T1000 (cell line): ENCODE measurements around the gene RHBG.
"Not testable (repeated sequence)": the region's sequence is repeated elsewhere in the genome, so short reads cannot be mapped to it uniquely, and the experiment has no call there.

Experiments
- DNase-seq: peaks from one replicate; lab custom pipeline; 2025; ENCODE audit warnings: mixed read lengths; lab: John Stamatoyannopoulos, UW

RHBG gene

GRCh38 chr1:156368889-156369684 lies at the start of gene RHBG:
TSS of gene RHBG (plus strand) at chr1:156369211. CDS start at chr1:156369250, 39 bp downstream.
- no peak for DNase-seq

GRCh38 chr1:156319664-156320063 lies 49.3 kb upstream of the RHBG start:
- no peak for DNase-seq

- DNase-seq, result no peak
Observed at GRCh38 chr1:156320560-156320959, 48.5 kb upstream of the RHBG start.

GRCh38 chr1:156323179-156323578 lies 45.8 kb upstream of the RHBG start:
- not testable (repeated sequence) for DNase-seq

- DNase-seq, result no peak
Observed at GRCh38 chr1:156336242-156336641, 32.8 kb upstream of the RHBG start.

- no peak for DNase-seq
Observed at GRCh38 chr1:156337052-156337887, 31.7 kb upstream of the RHBG start.

- no peak for DNase-seq
Observed at GRCh38 chr1:156337888-156338179, 31.2 kb upstream of the RHBG start.

GRCh38 chr1:156338180-156338976 lies 30.6 kb upstream of the RHBG start, which contains the start of the genes CCT3 and TSACC:
TSS of gene CCT3 (minus strand) at chr1:156338292. CDS start at chr1:156338184, 108 bp downstream.
TSS of gene TSACC (plus strand) at chr1:156338526. CDS start at chr1:156339758, 1,232 bp downstream.
- DNase-seq, result peak; percentile 98

- DNase-seq, result no peak
Observed at GRCh38 chr1:156342166-156342955, 26.6 kb upstream of the RHBG start.

GRCh38 chr1:156344409-156344808 lies 24.6 kb upstream of the RHBG start:
- DNase-seq, result no peak

GRCh38 chr1:156346035-156346434 lies 23.0 kb upstream of the RHBG start:
- not testable (repeated sequence) for DNase-seq

- no peak for DNase-seq
Observed at GRCh38 chr1:156346636-156347035, 22.4 kb upstream of the RHBG start.

GRCh38 chr1:156347331-156347730 lies 21.7 kb upstream of the RHBG start:
- DNase-seq, result no peak

- not testable (repeated sequence) for DNase-seq
Observed at GRCh38 chr1:156352481-156352880, 16.5 kb upstream of the RHBG start.

GRCh38 chr1:156356262-156356874 lies 12.6 kb upstream of the RHBG start:
- DNase-seq, result no peak

GRCh38 chr1:156356875-156357534 lies 12.0 kb upstream of the RHBG start:
- DNase-seq, result no peak

- no peak for DNase-seq
Observed at GRCh38 chr1:156357977-156358376, 11.0 kb upstream of the RHBG start.

- no peak for DNase-seq
Observed at GRCh38 chr1:156358641-156359040, 10.4 kb upstream of the RHBG start.

GRCh38 chr1:156359249-156359648 lies 9.8 kb upstream of the RHBG start:
- DNase-seq, result no peak

- no peak for DNase-seq
Observed at GRCh38 chr1:156359973-156360372, 9.0 kb upstream of the RHBG start.
